Measurements from ENCODE around the gene SUFU.

Gene SUFU

DNA sequence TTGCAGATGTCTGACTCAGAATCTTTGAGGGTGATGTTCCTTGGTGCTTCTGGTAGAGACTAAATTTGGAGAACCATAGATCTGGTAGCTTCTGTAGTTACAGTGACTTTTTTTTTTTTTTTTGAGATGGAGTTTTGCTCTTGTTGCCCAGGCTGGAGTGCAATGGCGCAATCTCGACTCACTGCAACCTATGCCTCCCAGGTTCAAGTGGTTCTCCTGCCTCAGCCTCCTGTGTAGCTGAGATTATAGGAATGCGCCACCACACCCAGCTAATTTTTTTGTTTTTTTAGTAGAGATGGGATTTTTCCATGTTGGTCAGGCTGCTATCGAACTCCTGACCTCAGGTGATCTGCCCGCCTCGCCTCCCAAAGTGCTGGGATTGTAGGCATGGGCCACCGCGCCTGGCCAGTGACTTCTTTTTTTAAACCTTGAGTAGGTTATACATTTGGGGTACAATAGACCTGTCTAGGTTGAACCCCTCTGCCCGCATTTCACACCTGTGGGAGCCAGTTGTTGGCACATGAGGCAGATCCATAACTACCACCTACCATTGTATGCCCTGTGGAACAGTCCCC is 47.0 kb downstream of the SUFU start:
- DNase-seq (ENCODE audit: low read depth, low spot score) = no peak

DNA sequence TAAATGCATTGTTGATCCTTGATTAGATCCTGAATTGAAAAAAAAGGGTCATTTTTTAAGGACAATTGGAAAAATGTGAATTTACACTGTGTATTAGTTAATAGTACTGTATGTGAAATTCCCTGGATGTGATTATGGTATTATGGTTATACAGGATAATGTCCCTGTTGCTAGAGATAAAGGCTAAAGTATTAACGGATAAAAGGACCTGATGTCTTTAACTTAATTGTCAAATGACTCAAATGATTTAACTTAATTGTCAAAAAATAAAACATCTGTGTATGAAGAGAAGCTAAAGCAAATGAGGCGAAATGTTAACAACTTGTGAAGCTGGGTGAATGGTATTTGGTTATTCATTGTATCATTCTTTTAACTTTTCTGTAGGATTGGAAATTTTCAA is 48.8 kb downstream of the SUFU start:
- no peak for DNase-seq (ENCODE audit: low read depth, low spot score)

DNA sequence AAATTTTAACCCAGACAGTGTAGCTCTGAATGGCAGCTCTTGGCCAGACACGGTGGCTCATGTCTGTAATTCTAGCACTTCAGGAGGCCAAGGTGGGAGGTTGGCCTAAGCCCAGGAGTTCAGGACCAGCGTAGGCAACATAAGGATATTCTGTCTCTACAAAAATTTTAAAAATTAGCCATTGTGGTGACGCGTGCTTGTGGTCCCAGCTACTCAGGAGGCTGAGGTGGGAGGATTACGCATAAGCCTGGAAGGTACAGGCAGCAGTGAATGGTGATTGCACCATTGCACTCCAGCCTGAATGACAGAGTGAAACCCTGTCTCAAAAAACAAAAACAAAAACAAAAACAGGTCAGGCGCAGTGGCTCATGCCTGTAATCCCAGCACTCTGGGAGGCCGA is 50.0 kb downstream of the SUFU start:
- DNase-seq (ENCODE audit: low read depth, low spot score) = no peak

DNA sequence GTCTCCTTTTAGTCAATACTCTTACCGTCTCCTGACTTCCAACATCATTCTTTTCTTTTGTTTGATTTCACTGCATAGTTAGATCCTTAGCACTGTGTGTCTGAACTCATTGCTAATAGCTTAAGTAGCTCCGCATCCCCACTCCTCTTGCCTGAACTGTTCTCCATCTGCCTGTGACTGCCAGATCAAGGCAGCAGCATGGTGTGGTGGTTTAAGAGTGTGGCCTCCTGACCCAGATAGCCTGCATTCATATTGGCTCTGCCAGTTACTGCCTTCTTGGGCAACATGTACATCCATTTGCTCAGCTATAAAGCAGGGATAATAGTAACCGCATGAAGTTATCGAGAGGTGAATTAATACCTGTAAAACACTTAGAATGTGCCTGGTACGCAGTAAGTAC is 50.8 kb downstream of the SUFU start:
- DNase-seq (ENCODE audit: low read depth, low spot score) = no peak

DNA sequence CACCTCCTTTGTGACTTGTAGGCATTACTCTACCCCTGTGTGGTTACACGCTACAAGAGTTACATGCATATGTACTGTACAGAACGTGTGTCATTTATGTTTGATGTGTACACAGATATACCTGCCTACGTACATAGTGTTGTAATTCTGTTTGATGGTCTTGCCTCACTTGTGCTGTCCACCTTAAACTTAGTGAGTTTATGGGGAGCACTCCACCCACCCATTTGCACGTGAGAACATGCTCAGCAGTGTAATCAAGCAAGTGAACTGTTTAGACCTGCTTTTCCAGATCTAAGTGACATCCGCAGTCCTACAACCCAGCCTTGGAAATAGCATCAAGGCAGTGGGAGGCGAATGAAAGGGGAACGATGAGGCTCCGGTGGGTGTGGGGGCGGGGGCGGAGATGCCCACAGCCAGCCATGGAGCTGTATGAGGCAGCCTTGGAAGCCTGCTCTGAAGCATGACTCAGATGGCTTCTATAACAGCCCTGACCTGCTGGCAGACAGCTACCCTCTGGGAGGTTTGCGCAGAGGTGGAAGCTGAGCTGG is 52.1 kb downstream of the SUFU start:
- DNase-seq (ENCODE audit: low read depth, low spot score) = no peak

DNA sequence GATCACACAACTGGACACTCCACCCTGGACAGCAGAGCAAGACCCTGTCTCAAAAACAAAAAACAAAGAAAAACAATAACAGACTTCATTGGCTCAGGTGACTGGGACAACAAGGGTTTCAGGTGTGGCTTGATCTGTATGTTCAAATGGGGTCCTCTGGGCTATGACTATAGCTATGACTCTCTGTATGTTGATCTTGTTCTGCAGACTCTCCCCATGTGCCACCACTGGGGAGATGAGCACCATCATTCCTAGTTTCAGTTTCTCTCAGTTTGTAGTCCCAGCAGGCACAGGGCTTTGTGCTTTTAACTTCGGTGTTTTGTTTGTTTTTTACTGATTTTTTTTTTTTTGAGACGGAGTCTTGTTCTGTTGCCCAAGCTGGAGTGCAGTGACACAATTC is 53.8 kb downstream of the SUFU start:
- no peak for DNase-seq (ENCODE audit: low read depth, low spot score)

DNA sequence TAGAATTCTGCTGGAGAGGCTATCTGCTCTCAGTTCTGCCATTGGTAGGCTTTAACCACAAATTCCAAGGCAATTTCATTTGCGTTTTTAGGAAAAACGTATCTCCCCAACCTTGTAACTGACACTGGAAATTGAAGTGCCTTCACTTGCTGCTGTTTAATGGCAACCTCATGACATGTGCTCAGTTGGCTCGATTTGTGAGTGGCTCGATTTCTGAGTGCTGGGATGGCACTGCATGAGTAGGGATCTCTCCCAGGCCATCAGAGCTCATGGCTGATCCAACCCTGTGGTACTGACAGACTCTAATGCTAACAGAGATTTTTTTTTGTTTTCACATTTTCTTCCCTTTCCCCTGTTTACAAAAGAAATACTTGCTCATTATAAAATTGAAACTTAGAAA is 56.0 kb downstream of the SUFU start:
- DNase-seq (ENCODE audit: low read depth, low spot score) = no peak

DNA sequence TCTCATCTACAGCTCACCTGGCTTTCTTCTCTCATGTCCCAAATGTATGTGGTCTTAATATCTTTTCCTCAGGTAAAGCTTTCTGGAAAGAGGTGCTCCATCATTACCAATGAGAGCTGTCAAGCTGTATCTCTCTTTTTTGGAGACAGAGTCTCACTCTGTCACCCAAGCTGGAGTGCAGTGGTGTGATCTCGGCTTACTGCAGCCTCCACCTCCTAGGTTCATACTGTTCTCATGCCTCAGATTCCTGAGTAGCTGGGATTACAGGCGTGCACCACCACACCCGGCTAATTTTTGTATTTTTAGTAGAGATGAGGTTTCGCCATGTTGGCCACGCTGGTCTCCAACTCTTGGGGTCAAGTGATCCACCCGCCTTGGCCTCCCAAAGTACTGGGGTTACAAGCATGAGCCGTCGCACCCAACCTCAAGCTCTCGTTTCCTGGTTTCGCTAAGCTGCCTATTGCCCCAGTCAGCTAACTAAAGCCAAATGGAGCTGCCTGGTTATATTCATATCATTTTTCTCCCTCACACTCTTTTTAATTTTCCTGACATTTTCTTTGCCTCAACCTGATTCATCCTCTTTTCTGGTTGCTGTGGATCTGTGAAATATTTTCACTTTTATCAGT is 60.5 kb downstream of the SUFU start:
- DNase-seq (ENCODE audit: low read depth, low spot score) = no peak

DNA sequence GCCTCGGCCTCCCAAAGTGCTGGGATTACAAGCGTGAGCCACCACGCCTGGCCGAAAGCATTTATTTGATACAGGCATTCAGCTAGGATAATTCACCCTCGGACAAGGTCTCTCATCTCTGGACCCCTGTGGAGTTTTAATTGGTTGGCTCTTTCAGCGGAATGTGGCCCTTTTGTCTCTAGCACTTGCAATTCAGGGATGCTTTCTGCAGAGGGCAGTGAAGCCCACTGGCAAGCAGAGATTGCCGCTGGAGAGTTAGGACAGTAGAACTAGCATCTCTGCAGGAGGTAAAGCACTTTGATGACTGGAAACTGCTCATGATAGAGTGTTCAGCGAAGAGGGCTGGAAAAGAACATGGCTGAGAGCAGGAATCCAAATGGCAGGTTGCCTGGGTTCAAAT is 62.0 kb downstream of the SUFU start:
- no peak for DNase-seq (ENCODE audit: low read depth, low spot score)

DNA sequence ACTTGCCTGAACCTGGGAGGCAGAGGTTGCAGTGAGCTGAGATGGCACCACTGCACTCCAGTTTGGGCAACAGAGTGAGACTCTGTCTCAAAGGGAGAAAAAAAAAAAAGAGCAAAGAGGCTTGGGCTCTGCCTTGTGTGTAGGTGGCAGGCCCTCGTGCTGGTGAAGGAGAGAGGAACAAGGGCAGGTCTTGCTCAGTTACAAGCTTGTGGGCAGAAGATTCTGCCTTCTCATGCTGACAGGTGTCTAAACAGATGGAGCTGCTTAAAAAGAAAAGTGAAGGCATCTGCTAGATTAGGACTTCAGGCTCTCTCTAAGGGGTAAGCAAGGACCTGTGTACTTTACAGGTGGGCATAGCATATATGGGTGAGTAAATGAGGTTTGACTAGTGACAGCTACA is 75.0 kb downstream of the SUFU start:
- no peak for DNase-seq (ENCODE audit: low read depth, low spot score)

DNA sequence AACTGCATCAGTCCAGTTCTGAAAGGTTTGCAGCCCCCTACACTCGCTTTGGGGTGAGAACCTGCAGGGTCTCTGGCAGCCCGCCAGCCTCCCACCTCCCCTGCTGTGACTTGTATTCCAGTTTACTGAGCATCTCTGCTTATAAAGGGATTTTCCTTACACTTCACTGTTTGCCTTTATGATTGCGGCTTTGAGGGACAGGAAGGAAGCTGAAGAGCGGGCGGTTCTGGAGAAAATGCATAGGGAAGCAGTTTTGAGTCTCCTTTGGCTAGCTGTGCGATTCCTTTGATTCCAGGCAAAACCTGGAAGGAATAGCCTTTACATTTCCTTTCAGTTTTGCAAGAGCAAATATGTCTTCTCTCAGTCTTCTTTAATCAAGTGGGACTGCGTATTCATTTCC is 75.6 kb downstream of the SUFU start:
- DNase-seq (ENCODE audit: low read depth, low spot score) = no peak

DNA sequence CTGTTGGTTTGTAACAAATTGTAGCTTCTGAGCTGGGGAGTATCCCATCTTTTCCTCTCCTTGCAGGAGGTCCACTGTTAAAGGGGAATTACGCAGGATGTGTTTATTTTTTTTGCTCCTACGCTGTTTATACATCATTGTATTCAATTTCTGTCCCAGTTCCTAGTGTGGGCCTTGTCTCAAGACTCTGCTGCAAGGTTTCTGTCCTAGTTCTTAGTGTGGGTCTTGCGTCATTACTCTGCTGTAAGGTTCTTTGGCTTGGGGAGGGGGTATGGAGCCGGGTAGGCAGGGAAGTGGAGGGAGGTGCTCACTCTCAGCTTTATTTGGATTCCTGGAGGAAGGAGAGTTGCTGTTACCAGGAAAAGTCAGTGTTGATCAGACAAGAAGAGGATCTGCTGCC is 76.5 kb downstream of the SUFU start:
- DNase-seq (ENCODE audit: low read depth, low spot score) = no peak

DNA sequence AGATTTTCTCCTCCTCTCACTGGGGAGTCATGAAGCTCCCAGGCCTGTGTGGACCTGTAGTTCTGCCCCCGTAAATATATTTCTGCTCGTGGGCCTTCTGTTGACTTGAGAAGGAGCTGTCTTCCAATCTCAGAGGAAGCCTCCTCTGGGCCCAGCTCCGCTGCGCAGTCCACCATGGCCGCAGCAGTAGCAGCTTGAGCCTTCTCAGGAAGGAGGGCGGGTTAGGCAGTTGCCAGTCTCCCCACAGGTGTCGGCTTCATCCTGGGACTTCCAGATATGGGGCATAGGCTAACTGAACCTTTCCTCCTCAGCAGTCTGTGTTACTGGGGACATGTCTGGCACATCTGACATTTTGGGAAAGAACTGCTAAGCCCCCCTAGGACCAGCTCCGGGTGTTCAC is 77.6 kb downstream of the SUFU start:
- DNase-seq (ENCODE audit: low read depth, low spot score) = no peak

DNA sequence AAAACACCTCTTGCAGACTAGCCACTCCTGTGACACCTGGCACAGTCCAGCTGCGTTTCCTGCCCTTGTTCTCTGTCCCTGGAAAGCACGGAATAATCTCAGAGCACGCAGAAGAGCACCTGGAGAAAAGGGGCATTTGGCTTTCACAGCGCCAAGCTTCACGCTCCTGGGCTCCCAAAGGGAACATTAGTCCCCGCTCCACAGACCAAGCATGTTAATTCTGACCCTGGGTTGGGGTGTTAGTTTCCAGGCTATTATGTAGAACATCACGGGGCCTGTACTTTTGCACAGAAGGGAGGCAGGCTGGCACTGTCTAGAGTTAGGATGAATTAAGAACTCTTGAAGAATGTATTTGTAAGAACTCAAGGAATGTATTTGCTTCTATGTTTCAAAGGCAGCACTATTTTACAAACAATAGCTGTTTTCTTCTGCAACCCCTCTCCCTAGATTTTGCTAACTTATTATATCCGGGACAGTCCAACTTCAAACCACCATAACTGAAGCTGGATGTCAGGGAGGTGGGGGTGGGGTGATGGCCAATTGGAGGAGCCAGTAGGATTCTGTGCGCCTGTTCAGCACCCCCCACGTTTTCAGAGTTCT is 78.3 kb downstream of the SUFU start:
- DNase-seq (ENCODE audit: low read depth, low spot score) = no peak

DNA sequence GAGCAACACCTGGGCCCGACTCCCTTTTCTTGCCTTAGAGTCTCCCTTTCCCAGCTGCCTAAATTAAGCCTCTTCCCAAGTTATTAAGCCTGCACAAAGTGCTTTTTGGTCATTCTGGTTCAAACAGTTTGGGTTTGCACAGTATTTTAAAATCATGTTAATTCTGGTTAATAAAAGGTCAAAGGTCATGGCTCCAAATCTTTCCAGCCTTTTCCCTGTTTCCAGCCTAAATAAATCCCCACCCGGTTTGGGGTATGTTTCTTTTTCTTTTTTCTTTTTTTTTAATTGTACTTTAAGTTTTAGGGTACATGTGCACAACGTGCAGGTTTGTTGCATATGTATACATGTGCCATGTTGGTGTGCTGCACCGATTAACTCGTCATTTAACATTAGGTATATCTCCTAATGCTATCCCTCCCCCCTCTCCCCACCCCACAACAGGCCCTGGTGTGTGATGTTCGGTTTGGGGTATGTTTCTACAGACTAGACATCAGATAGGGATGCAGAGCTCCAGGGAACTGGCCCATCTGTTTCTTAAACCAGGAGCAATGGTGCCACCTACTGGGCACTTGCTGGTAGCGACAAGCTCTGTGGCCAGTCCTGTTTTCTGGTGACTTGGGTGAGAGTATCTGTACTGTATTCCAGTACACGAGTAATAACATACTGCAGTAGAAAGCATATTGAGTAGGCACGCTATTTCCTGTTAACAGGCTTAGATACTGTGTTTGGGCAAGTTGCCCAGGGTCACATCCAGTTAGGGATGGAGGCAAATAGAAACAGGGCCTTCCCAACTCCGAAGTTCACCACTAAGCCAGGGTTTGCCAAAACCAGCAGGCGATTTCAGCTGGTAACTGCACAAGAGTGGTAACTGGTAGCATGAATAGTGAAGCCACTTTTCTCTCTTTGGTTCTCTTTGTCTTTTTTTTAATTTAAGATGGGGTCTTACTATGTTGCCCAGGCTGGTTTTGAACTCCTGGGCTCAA is 80.0 kb downstream of the SUFU start:
- DNase-seq (ENCODE audit: low read depth, low spot score) = peak; percentile 64

DNA sequence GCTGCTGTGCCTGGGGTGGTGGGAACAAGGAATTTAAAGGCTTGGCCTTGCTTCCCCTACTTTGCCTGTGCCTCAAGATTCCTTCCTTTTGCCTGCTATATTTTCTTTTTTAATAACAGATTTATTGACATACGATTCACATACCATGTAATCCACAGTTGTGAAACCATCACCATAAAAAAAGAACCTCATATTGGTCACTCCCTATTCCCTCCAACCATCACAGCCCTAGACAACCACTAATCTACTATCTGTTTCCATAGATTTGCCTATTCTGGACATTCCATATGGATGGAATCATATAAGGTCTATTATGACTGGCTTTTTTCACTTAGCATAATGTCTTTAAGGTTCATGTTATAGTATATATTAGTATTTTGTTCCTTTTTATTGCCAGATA is 81.3 kb downstream of the SUFU start:
- no peak for DNase-seq (ENCODE audit: low read depth, low spot score)

DNA sequence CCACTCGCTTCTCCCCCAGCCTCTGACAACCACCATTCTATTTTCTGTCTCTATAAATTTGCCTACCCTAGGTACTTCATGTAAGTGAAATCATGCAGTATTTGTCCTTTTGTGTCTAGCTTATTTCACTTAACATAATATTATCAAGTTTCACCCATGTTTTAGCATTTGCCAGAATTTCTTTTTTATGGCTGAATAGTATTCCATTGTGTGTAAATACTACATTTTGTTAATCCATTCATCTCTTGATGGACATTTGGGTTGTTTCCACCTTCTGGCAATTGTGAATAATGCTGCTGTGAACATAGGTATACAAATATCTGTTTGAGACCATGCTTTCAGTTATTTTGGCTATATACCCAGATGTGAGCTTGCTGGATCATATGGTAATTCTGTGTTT is 83.1 kb downstream of the SUFU start:
- DNase-seq (ENCODE audit: low read depth, low spot score) = no peak

DNA sequence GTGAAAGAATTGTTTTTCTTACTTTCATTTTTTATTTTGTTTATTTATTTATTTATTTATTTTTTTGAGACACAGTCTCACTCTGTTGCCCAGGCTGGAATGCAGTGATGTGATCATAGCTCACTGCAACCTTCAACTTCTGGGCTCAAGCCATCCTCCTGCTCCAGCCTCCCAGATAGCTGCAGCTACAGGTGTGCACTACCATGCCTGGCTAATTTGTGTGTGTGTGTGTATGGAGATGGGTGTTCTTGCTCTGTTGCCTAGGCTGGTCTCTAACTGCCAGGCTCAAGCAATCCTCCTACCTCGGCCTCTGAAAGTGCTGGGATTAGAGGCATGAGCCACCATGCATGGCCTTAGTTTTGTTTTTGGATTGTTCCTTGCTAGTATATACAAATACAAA is 85.1 kb downstream of the SUFU start:
- DNase-seq (ENCODE audit: low read depth, low spot score) = no peak

DNA sequence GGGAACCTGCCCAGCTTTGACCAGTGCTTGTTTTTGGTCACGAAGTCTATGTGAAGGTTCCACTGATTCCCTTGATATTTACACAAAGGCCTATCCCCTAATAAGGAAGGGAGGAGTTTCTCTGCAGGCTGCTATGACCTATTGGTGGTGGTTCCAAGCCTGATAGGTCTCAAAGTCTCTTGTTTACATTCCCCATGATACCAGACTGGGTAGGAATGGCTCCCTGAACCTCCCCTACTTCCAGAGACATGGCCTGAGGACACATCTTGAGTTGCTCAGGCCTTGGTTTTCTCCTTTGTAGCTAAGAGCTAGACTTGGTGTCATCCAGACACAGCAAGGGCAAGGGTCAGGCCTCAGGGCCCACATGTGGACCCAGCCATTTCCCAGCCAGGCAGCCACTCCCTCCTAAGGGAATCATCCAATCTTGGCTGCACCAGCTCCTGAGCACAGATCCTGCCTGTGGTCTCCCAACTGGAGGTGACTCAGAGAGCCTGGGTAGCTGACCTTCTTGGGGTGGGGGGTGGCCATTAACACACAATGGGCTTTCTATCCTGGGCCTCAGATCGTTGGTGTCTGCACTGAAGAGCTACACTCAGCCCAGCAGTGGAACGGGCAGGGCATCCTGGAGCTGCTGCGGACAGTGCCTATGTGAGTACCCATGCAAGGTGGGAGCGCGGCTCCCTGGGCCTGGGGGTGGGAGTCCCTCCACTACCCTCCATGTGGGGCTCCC is 89.5 kb downstream of the SUFU start:
- no peak for DNase-seq (ENCODE audit: low read depth, low spot score)

DNA sequence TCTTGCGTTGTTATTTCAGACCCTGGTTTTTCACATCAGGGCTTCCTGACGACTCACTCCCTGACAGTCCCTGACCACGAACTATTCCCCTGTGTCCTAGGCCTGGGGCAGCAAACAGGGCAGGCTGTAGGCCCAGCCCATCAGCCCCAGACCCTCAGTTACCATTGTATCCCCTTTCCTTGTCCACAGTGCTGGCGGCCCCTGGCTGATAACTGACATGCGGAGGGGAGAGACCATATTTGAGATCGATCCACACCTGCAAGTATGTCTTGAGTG is 90.0 kb downstream of the SUFU start:
- DNase-seq (ENCODE audit: low read depth, low spot score) = no peak

DNA sequence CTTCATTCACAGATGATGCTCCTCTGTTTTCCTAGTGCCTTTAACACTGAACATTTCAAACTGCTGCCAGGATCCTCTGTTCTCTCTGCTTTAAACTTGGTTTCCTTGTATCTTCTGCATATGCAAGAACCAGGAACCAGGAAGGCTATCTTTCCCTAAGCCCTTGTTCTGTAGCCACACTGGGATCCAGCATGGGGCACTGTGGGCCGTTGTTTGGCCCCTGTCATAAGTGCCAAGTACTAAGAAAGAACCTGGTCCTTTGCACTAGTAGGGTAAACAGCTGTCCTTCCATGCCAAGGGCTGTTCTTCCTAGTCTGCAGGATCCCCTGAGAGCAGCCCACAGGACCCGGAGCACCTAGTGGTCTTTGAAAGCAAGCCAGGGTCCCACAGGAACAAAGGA is 91.5 kb downstream of the SUFU start:
- no peak for DNase-seq (ENCODE audit: low read depth, low spot score)

DNA sequence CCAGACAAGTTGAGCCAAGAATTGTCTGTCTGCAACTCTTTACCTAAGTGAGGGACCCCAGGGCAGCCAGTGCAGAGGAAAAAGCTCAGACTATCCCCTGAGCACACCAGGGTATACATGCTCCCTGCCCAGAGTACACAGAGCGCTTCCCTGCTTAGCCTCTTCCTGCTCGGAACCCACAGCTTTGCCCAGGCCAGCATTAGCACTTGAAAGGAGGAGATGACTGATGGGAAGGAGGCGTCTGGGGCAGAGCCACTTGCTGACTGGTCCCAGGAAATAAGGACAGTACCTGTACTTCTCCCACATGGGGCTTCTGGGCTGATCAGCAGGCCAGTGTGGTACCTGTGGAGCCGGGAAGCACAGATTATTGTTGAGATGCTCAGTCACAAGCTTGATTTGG is 92.1 kb downstream of the SUFU start:
- DNase-seq (ENCODE audit: low read depth, low spot score) = no peak

Measured in activated CD4-positive, CD25-positive, alpha-beta regulatory T cell treated with anti-CD3 and anti-CD28 coated beads, Interleukin-2, amount 50 U/mL, for 16 hours (primary cell).